GM12878 (cell line): ENCODE data around the gene B3GNT3. TPM values are rescaled to one million over a fixed set of nuclear protein-coding genes. Genes with fewer than 3 reads are reported as not detected.

ENCODE experiments used
- ATAC-seq: fragments of 200-7000 bp; cut with Tn5 transposase; 3 replicates; pipeline ENCODE4 v1.9.1; 2020; ENCODE audit warnings: mild to moderate bottlenecking, moderate library complexity
- BruUV-seq: library from RNA; stranded (reverse); fragments of 400-500 nt; replicated peaks from 2 replicates; lab custom pipeline; 2021; lab: Mats Ljungman, UMichigan
- CTCF ChIA-PET: fragments of 300-600 bp; sonication (Branson Sonifier 250); formaldehyde crosslinking; extraction: SDS; loops from one replicate; lab custom pipeline; 2021; ENCODE audit warnings: inconsistent platforms; lab: Yijun Ruan, JAX
- POLR2A ChIA-PET: fragments of 350-600 bp; formaldehyde crosslinking; extraction: SDS; loops from one replicate; lab custom pipeline; 2021; ENCODE audit warnings: inconsistent platforms; lab: Charles Lee
- RAD21 ChIA-PET: fragments of 300-600 bp; sonication (Branson Sonifier 250); formaldehyde crosslinking; loops from one replicate; lab custom pipeline; 2023; ENCODE audit warnings: antibody characterized with exemption; ENCODE audit not compliant: unreplicated experiment; lab: Charles Lee
- SMC1A ChIA-PET: fragments of 300-600 bp; sonication (Branson Sonifier 250); formaldehyde crosslinking; loops from one replicate; lab custom pipeline; 2023; ENCODE audit not compliant: unreplicated experiment, uncharacterized antibody; lab: Charles Lee
- DNase-seq: peaks from one replicate; pipeline ENCODE4 v3.0.0-alpha.2; 2011; ENCODE audit warnings: low read depth, low spot score
- FAIRE-seq: peaks from 3 replicates; lab custom pipeline; 2011; peaks lifted over from hg19 to GRCh38; lab: Jason Lieb, UNC
- H2AFZ ChIP-seq: 2 replicates; pipeline ENCODE4 v1.6.0; 2011; ENCODE audit warnings: low read depth, low read length, control low read depth; ENCODE audit not compliant: control insufficient read depth
- H3K27ac ChIP-seq: 2 replicates; pipeline ENCODE4 v1.5.1; 2011; ENCODE audit warnings: control low read depth; ENCODE audit not compliant: control insufficient read depth, insufficient read depth
- H3K27me3 ChIP-seq, 2 experiments: replicated peaks in 1 of 2; 2 replicates each; pipeline versions ENCODE4 v1.6.0 to v1.6.1; 2011; ENCODE audit warnings: low read length in 1 of 2; ENCODE audit not compliant: control insufficient read depth in 2 of 2, insufficient read depth in 2 of 2
- H3K36me3 ChIP-seq, 2 experiments: 2 replicates each; pipeline ENCODE4 v1.5.1; 2011; ENCODE audit warnings: low read length in 1 of 2; ENCODE audit not compliant: control insufficient read depth in 2 of 2, insufficient read depth in 2 of 2
- H3K4me1 ChIP-seq: 2 replicates; pipeline ENCODE4 v1.6.1; 2011; ENCODE audit warnings: mild to moderate bottlenecking, low read length, moderate library complexity, mixed read lengths; ENCODE audit not compliant: control insufficient read depth, insufficient read depth
- H3K4me2 ChIP-seq: 2 replicates; pipeline ENCODE4 v1.6.0; 2011; ENCODE audit warnings: control low read depth; ENCODE audit not compliant: control insufficient read depth, insufficient read depth
- H3K4me3 ChIP-seq: fragments of 200-600 bp; sonication (generic); 2 replicates; pipeline ENCODE4 v1.5.1; 2016
- H3K79me2 ChIP-seq: 2 replicates; pipeline ENCODE4 v1.6.0; 2011; ENCODE audit warnings: low read length; ENCODE audit not compliant: control insufficient read depth, insufficient read depth
- H3K9ac ChIP-seq: 2 replicates; pipeline ENCODE4 v1.8.0; 2011; ENCODE audit warnings: low read length, control low read depth, mixed read lengths; ENCODE audit not compliant: control insufficient read depth, insufficient read depth
- H3K9me3 ChIP-seq: replicated peaks from 3 replicates; pipeline ENCODE4 v1.5.1; 2011; ENCODE audit warnings: mild to moderate bottlenecking, low read length; ENCODE audit not compliant: control insufficient read depth, insufficient read depth
- H4K20me1 ChIP-seq: 2 replicates; pipeline ENCODE4 v1.6.0; 2011; ENCODE audit not compliant: control insufficient read depth, insufficient read depth
- ATF2 ChIP-seq: IDR thresholded peaks from 2 replicates; pipeline ENCODE4 v1.6.1; 2012; ENCODE audit warnings: low read length, inconsistent platforms
- EED ChIP-seq: sonication (generic); IDR thresholded peaks from 2 replicates; pipeline ENCODE4 v1.6.1; 2016; ENCODE audit warnings: antibody characterized with exemption, low read depth
- GABPA ChIP-seq: IDR thresholded peaks from 2 replicates; pipeline ENCODE4 v1.6.1; 2014; ENCODE audit warnings: antibody characterized with exemption, low read depth, mild to moderate bottlenecking, inconsistent platforms
- NKRF ChIP-seq: fragments of 450-650 bp; conservative IDR thresholded peaks from 2 replicates; pipeline ENCODE4 v1.6.1; 2017; ENCODE audit warnings: mild to moderate bottlenecking, moderate library complexity
- NR2F1 ChIP-seq: fragments of 450-650 bp; conservative IDR thresholded peaks from 2 replicates; pipeline ENCODE4 v1.6.1; 2017; ENCODE audit warnings: mild to moderate bottlenecking
- RB1 ChIP-seq: fragments of 450-650 bp; formaldehyde crosslinking; IDR thresholded peaks from 2 replicates; pipeline ENCODE4 v1.6.1; 2017; ENCODE audit warnings: mild to moderate bottlenecking, borderline replicate concordance
- SMARCA5 ChIP-seq: fragments of 450-650 bp; IDR thresholded peaks from 2 replicates; pipeline ENCODE4 v1.6.1; 2017; ENCODE audit warnings: mild to moderate bottlenecking
- YBX1 ChIP-seq: fragments of 450-650 bp; IDR thresholded peaks from 2 replicates; pipeline ENCODE4 v1.6.1; 2016; ENCODE audit warnings: antibody characterized with exemption
- ZBED1 ChIP-seq: IDR thresholded peaks from 2 replicates; pipeline ENCODE4 v1.6.1; 2016; ENCODE audit warnings: borderline replicate concordance
- ZNF592 ChIP-seq: fragments of 450-650 bp; IDR thresholded peaks from 2 replicates; pipeline ENCODE4 v1.6.1; 2017; ENCODE audit warnings: mild to moderate bottlenecking, moderate library complexity
- WGBS: methylation state at CpG from one replicate; pipeline ENCODE4 v1.1.6; 2016; ENCODE audit warnings: low lambda C conversion rate; ENCODE audit not compliant: insufficient replicate concordance, insufficient coverage; ENCODE audit errors: missing lambda C conversion rate; 5-methylcytosine and 5-hydroxymethylcytosine counted together
- in situ Hi-C: fragments of 300-500 bp; cut with MboI; formaldehyde crosslinking; loops from 9 replicates; pipeline ENCODE4 v1.14.3; 2018; ENCODE audit warnings: mixed read lengths
- intact Hi-C: fragments of 100-400 bp; cut with micrococcal nuclease; formaldehyde crosslinking; loops from one replicate; pipeline ENCODE4 v1.14.2; 2022; ENCODE audit not compliant: unreplicated experiment
- polyA plus RNA-seq, 11 experiments: library from polyadenylated mRNA; depleted of rRNA in 4 of 11; unstranded in 6 of 11; stranded (reverse) in 5 of 11; fragments of >200 nt; fragmentation: Nextera tagmentation in 4 of 11; fragmentation: Illumina TruSeq in 1 of 11; extraction: Ambion mirVana in 4 of 11; extraction: Trizol in 1 of 11; gene quantifications; 1 replicate in 1 of 11; 2 replicates in 10 of 11; pipeline versions ENCODE4 v1.2.1 to v1.2.3, GENCODE V29; 2011 to 2016; ENCODE audit warnings: inconsistent platforms in 2 of 11, missing spikeins in 2 of 11, low read depth in 1 of 11
- total RNA-seq, 4 experiments: library from RNA; depleted of rRNA in 3 of 4; stranded (reverse); fragments of >200 nt in 3 of 4; fragmentation: Illumina TruSeq in 1 of 4; extraction: Trizol in 1 of 4; gene quantifications; 2 replicates each; pipeline versions ENCODE4 v1.2.1 to v1.2.3, GENCODE V29; 2013 to 2021

The B3GNT3 gene
- total and polyA plus RNA-seq, 10 of the 15 experiments (the other 5 are each of a cell fraction or from before 2014, with no cell fraction given) = not detected

GRCh38 chr19:17807731-17808316, 12.9 kb downstream of the B3GNT3 start (continued):
- no peak for TF ChIP-seq ZNF592
- no peak for TF ChIP-seq ZBED1
- TF ChIP-seq EED = no peak
- TF ChIP-seq, all 136 proteins: peak for 0

GRCh38 chr19:17811103-17811502, 16.2 kb downstream of the B3GNT3 start:
- Histone ChIP-seq H3K4me2 (no peak overlapping the region), H3K27me3 (peaks cover 4% of the 10 kb centered on the region in 2 experiments; a peak in 3 of 4 replicates), H3K79me2 (no peaks in the 10 kb centered on the region), H3K4me3 (no peak overlapping the region), H2AFZ (no peak overlapping the region), H3K9me3 (no peaks in the 10 kb centered on the region), H3K4me1 (no peaks in the 10 kb centered on the region), H3K36me3 (no peaks in the 10 kb centered on the region), H4K20me1 (no peaks in the 10 kb centered on the region), H3K27ac (no peak overlapping the region), H3K9ac (no peak overlapping the region)
- CTCF ChIA-PET = no interaction called here
- no peak for TF ChIP-seq GABPA
- no peak for TF ChIP-seq RB1
- TF ChIP-seq SMARCA5 = no peak
- TF ChIP-seq NR2F1 = no peak
- TF ChIP-seq YBX1 = no peak
- TF ChIP-seq ATF2 = no peak
- no peak for TF ChIP-seq NKRF
- SMC1A ChIA-PET = no interaction called here
- DNase-seq (no peak), FAIRE-seq (no peak), ATAC-seq (no peak)
- POLR2A ChIA-PET = no interaction called here
- intact Hi-C loops (no loop called here), in situ Hi-C loops (no loop called here)
- RAD21 ChIA-PET = no interaction called here
- BruUV-seq = no TSS peak
- 61% methylated on average over 2 of the region's 2 CpGs for WGBS
